ENCODE measurements around the gene TUBG2. TPM values are rescaled to one million over a fixed set of nuclear protein-coding genes. Genes with fewer than 3 reads are reported as not detected.
"Not testable (repeated sequence)": the region's sequence is repeated elsewhere in the genome, so short reads cannot be mapped to it uniquely, and the experiment has no call there.

The TUBG2 gene
- total RNA-seq, 1 experiment from 2014 or later: 26.7 TPM

GRCh38 chr17:42617956-42618431 lies 41.1 kb upstream of the TUBG2 start (continued):
- TF ChIP-seq, protein P1, sequence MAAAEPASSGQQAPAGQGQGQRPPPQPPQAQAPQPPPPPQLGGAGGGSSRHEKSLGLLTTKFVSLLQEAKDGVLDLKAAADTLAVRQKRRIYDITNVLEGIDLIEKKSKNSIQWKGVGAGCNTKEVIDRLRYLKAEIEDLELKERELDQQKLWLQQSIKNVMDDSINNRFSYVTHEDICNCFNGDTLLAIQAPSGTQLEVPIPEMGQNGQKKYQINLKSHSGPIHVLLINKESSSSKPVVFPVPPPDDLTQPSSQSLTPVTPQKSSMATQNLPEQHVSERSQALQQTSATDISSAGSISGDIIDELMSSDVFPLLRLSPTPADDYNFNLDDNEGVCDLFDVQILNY (CRISPR knock-in tag; IDR thresholded peaks at IDR 0.05): no peak

DNA sequence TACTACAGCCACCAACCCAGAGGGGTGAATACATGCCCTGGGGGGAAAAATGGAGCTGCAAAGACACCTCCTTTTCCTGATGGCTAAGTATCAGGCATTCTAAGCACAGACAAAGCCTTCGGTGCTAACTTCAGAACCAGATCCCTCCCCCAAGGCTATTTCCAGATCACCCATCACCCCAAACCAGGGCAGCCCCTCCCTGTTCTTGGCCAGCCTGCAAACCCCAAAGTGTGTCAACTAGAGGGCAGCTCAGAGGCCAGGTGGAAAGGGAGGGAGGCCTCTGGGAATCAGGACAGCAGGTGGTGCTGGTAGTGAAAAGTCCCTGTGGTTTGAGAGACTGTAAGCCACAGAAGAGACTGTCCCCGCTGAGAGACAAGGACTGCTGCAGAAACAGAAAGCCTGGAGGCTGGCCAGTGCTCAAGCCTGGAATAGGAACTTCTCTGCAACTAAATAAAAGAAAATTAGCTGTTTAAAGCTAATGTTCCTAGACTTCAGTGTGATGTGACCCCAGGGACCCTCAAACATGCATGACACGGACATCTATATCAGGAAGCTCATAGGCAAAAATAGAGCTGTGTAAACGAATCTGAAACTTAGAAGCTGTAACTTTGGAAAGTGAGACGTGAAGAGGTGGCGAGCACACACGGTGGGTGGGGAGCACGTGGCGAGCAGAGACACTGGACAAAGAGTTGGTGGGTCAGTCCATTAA lies 40.5 kb upstream of the TUBG2 start:
- H3K4me1 Mint-ChIP-seq: peaks cover 12% of the 10 kb centered on the region
- no peak overlapping the region for H3K4me3 Mint-ChIP-seq
- ChIA-PET CTCF (interaction anchor here (0.6 to 7.2 kb wide), 19 partner anchors 8 to 305 kb away, joined by 3 to 61 read pairs (median 7); partner anchors contain the start of genes BECN1, CCR10, PLEKHH3 and PSMC3IP), POLR2A (interaction anchor here (0.7 to 2.2 kb wide), 7 partner anchors 9 to 125 kb away, joined by 3 to 8 read pairs (median 3); partner anchors contain the start of genes PLEKHH3, RETREG3, TUBG1 and TUBG2)
- H3K36me3 Mint-ChIP-seq: peaks cover 23% of the 10 kb centered on the region
- DNase-seq (ENCODE audit: low spot score) (peak; percentile 70), ATAC-seq (peak; percentile 97)
- H3K9me3 Mint-ChIP-seq: no peaks in the 10 kb centered on the region
- TF ChIP-seq ELF4 (CRISPR knock-in tag; IDR thresholded peaks at IDR 0.05; ENCODE audit: low read depth) (no peak), GABPB1 (CRISPR knock-in tag; IDR thresholded peaks at IDR 0.05) (peak; percentile 9; the same call in 1 of the 2 replicates), HMGXB4 (CRISPR knock-in tag; IDR thresholded peaks at IDR 0.05) (peak; percentile 37; the same call in 1 of the 2 replicates), ZNF317 (CRISPR knock-in tag; IDR thresholded peaks at IDR 0.05; ENCODE audit: borderline replicate concordance, low read depth) (no peak), ZNF121 (CRISPR knock-in tag; IDR thresholded peaks at IDR 0.05) (peak; percentile 90), NR1H2 (CRISPR knock-in tag; IDR thresholded peaks at IDR 0.05) (no peak)
- peak overlapping the region; percentile 14; the same call in 1 of the 2 replicates for H3K27ac Mint-ChIP-seq
- H3K27me3 Mint-ChIP-seq (ENCODE audit: low read depth): no peaks in the 10 kb centered on the region

DNA sequence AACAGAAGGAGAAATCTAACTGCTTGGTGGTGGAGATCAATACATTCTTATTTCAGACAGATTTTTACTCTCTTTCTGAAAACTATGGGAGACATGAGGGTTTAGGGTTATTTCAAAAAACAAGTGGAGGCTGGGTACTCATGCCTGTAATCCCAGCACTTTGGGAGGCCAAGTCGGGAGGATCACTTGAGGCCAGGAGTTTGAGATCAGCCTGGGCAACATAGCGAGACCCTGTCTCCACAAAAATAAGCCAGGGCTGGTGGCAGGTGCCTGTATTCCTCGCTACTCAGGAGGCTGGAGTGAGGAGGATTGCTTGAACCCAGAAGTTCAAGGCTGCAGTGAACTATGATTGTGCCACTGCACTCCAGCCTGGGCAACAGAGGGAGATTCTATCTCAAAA lies 37.1 kb upstream of the TUBG2 start:
- CTCF ChIA-PET: interaction anchor here (1.4 to 2.4 kb wide), 3 partner anchors 44 to 59 kb away, joined by 5 to 7 read pairs (median 6); partner anchors contain the start of gene PSMC3IP
- H3K4me3 Mint-ChIP-seq; POLR2A ChIA-PET; H3K36me3 Mint-ChIP-seq; H3K9me3 Mint-ChIP-seq; H3K27me3 Mint-ChIP-seq (ENCODE audit: low read depth); H3K27ac Mint-ChIP-seq; DNase-seq (ENCODE audit: low spot score); ATAC-seq: not testable (repeated sequence)
- TF ChIP-seq ZNF121 (CRISPR knock-in tag; IDR thresholded peaks at IDR 0.05): peak; percentile 59; the same call in 1 of the 2 replicates
- H3K4me1 Mint-ChIP-seq: peaks cover 12% of the 10 kb centered on the region

- H3K9me3 Mint-ChIP-seq: no peaks in the 10 kb centered on the region
- no peak overlapping the region for H3K4me3 Mint-ChIP-seq
- TF ChIP-seq, protein P2, sequence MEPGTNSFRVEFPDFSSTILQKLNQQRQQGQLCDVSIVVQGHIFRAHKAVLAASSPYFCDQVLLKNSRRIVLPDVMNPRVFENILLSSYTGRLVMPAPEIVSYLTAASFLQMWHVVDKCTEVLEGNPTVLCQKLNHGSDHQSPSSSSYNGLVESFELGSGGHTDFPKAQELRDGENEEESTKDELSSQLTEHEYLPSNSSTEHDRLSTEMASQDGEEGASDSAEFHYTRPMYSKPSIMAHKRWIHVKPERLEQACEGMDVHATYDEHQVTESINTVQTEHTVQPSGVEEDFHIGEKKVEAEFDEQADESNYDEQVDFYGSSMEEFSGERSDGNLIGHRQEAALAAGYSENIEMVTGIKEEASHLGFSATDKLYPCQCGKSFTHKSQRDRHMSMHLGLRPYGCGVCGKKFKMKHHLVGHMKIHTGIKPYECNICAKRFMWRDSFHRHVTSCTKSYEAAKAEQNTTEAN (CRISPR knock-in tag; IDR thresholded peaks at IDR 0.05): no peak
- TF ChIP-seq EMX1 (CRISPR knock-in tag; IDR thresholded peaks at IDR 0.05): no peak
- TF ChIP-seq, protein P3, sequence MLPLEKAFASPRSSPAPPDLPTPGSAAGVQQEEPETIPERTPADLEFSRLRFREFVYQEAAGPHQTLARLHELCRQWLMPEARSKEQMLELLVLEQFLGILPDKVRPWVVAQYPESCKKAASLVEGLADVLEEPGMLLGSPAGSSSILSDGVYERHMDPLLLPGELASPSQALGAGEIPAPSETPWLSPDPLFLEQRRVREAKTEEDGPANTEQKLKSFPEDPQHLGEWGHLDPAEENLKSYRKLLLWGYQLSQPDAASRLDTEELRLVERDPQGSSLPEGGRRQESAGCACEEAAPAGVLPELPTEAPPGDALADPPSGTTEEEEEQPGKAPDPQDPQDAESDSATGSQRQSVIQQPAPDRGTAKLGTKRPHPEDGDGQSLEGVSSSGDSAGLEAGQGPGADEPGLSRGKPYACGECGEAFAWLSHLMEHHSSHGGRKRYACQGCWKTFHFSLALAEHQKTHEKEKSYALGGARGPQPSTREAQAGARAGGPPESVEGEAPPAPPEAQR (CRISPR knock-in tag; IDR thresholded peaks at IDR 0.05): no peak
- TF ChIP-seq GRHL2 (CRISPR knock-in tag; IDR thresholded peaks at IDR 0.05; ENCODE audit: insufficient replicate concordance, severe bottlenecking): no peak
- no peaks in the 10 kb centered on the region for H3K27me3 Mint-ChIP-seq (ENCODE audit: low read depth)
- ChIA-PET CTCF (interaction anchor here (1.2 to 2.4 kb wide), 4 partner anchors 51 to 140 kb away, joined by 3 to 7 read pairs (median 4); no protein-coding TSS in a partner anchor), POLR2A (no interaction called here)
- DNase-seq (ENCODE audit: low spot score) (no peak), ATAC-seq (no peak)
- H3K27ac Mint-ChIP-seq: no peak overlapping the region
- no peaks in the 10 kb centered on the region for H3K36me3 Mint-ChIP-seq
- H3K4me1 Mint-ChIP-seq: peaks cover 8% of the 10 kb centered on the region
These were observed 35.8 kb upstream of the TUBG2 start for GRCh38 chr17:42623271-42623670.

All from WTC11 (cell line).